ENCODE results near the gene POLR1G. TPM values are rescaled to one million over a fixed set of nuclear protein-coding genes. Genes with fewer than 3 reads are reported as not detected.
"Not testable (repeated sequence)": the region's sequence is repeated elsewhere in the genome, so short reads cannot be mapped to it uniquely, and the experiment has no call there.

POLR1G gene
- total and polyA plus RNA-seq, 2 experiments from 2014 or later = 6.0 to 17.8 TPM

DNA sequence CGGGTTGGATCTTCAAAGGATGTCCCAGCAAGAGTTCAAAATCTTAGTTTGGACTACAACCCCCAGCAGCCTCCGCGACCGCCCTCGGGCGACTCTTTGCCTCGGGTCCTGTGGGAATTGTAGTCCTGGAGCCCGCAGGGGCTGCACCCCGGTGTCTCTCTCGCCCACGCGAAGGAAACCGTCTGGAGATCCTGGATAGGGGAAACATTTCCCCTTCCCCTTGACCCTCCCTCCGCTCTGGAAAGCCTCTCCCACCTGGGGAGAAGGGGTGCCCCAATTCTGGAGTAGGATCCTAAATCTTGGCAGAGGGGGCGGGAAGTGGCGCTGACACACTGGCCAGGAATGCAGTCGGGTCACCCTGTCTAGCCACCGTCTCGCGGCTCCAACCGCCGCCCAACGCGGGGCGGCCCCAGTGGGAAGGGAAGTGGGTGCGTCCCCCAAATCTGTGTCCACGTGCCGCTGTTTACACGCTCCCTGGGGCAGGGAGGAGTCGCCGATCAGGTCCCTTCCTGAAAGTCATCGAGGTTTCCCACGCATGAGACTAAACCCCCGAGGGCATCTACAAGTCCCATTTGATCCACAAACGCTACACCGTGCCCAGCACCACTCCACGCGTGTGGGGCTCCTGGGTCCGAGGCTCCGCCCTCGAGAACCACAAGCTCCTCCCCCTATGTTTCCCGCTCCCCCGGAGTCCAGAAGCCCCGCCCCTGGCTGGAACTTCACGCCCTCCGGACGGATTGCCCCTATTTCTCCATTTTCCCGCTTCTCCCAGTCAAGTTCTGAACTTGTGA, 814 bp upstream of the POLR1G start:
- no peaks in the 10 kb centered on the region for H3K9me3 ChIP-seq (ENCODE audit: low read depth)
- peak overlapping the region; percentile 71 for H3K4me3 ChIP-seq
- peak; percentile 91 to 92 for DNase-seq (ENCODE audit: low read depth in 1 of 2, low spot score in 1 of 2)
- TF ChIP-seq, protein P1, sequence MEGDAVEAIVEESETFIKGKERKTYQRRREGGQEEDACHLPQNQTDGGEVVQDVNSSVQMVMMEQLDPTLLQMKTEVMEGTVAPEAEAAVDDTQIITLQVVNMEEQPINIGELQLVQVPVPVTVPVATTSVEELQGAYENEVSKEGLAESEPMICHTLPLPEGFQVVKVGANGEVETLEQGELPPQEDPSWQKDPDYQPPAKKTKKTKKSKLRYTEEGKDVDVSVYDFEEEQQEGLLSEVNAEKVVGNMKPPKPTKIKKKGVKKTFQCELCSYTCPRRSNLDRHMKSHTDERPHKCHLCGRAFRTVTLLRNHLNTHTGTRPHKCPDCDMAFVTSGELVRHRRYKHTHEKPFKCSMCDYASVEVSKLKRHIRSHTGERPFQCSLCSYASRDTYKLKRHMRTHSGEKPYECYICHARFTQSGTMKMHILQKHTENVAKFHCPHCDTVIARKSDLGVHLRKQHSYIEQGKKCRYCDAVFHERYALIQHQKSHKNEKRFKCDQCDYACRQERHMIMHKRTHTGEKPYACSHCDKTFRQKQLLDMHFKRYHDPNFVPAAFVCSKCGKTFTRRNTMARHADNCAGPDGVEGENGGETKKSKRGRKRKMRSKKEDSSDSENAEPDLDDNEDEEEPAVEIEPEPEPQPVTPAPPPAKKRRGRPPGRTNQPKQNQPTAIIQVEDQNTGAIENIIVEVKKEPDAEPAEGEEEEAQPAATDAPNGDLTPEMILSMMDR (IDR thresholded peaks at IDR 0.05; ENCODE audit: low read depth, low read length) = no peak
- no peaks in the 10 kb centered on the region for H3K27me3 ChIP-seq
- no peaks in the 10 kb centered on the region for H3K36me3 ChIP-seq
- H3K27ac ChIP-seq = peak overlapping the region; percentile 97
- H3K4me1 ChIP-seq (ENCODE audit: low read depth) = peaks cover 14% of the 10 kb centered on the region

DNA sequence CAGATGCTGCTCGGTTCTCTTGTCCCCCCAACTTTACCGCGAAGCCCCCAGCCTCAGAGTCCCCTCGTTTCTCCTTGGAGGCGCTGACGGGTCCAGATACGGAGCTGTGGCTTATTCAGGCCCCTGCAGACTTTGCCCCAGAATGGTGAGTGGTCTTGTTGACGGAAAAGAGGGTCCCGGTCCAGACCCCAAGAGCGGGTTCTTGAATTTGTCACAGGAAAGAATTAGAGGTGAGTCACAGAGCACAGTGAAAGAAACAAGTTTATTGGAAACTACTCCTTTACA, 589 bp downstream of the POLR1G start:
- no peak for DNase-seq (ENCODE audit: low read depth in 1 of 2, low spot score in 1 of 2)
- peak overlapping the region; percentile 71 for H3K4me3 ChIP-seq
- H3K4me1 ChIP-seq (ENCODE audit: low read depth) = peaks cover 14% of the 10 kb centered on the region
- no peaks in the 10 kb centered on the region for H3K36me3 ChIP-seq
- no peaks in the 10 kb centered on the region for H3K9me3 ChIP-seq (ENCODE audit: low read depth)
- no peak overlapping the region for H3K27ac ChIP-seq
- TF ChIP-seq, protein P1 (IDR thresholded peaks at IDR 0.05; ENCODE audit: low read depth, low read length) = no peak
- H3K27me3 ChIP-seq = no peaks in the 10 kb centered on the region

DNA sequence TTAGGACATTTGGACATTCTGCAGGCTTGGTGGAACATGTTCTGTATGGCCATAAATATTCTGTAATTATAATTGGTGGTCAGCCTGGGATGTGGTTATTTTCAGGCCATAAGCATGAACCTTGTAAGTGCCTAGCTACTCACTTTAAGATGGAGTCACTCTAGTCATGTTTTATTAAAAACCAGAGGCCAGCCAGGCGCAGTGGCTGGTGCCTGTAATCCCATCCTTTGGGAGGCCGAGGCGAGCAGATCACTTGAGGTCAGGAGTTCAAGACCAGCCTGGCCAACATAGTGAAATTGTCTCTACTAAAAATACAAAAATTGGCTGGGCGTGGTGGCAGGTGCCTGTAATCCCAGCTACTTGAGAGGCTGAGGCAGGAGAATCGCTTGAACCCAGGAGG, 1.1 kb downstream of the POLR1G start:
- not testable (repeated sequence) for H3K4me3 ChIP-seq; H3K27me3 ChIP-seq; H3K36me3 ChIP-seq; DNase-seq (ENCODE audit: low read depth in 1 of 2, low spot score in 1 of 2); H3K27ac ChIP-seq; H3K9me3 ChIP-seq (ENCODE audit: low read depth)
- peaks cover 14% of the 10 kb centered on the region for H3K4me1 ChIP-seq (ENCODE audit: low read depth)

DNA sequence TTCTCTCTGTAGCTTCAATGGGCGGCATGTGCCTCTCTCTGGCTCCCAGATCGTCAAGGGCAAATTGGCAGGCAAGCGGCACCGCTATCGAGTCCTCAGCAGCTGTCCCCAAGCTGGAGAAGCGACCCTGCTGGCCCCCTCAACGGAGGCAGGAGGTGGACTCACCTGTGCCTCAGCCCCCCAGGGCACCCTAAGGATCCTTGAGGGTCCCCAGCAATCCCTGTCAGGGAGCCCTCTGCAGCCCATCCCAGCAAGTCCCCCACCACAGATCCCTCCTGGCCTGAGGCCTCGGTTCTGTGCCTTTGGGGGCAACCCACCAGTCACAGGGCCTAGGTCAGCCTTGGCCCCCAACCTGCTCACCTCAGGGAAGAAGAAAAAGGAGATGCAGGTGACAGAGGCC, 1.7 kb downstream of the POLR1G start:
- Histone ChIP-seq H3K36me3 (no peaks in the 10 kb centered on the region), H3K9me3 (ENCODE audit: low read depth) (no peaks in the 10 kb centered on the region), H3K27me3 (no peaks in the 10 kb centered on the region), H3K27ac (no peak overlapping the region), H3K4me1 (ENCODE audit: low read depth) (peaks cover 8% of the 10 kb centered on the region), H3K4me3 (no peak overlapping the region)
- TF ChIP-seq, protein P1 (IDR thresholded peaks at IDR 0.05; ENCODE audit: low read depth, low read length) = no peak
- DNase-seq (ENCODE audit: low read depth in 1 of 2, low spot score in 1 of 2) = no peak

DNA sequence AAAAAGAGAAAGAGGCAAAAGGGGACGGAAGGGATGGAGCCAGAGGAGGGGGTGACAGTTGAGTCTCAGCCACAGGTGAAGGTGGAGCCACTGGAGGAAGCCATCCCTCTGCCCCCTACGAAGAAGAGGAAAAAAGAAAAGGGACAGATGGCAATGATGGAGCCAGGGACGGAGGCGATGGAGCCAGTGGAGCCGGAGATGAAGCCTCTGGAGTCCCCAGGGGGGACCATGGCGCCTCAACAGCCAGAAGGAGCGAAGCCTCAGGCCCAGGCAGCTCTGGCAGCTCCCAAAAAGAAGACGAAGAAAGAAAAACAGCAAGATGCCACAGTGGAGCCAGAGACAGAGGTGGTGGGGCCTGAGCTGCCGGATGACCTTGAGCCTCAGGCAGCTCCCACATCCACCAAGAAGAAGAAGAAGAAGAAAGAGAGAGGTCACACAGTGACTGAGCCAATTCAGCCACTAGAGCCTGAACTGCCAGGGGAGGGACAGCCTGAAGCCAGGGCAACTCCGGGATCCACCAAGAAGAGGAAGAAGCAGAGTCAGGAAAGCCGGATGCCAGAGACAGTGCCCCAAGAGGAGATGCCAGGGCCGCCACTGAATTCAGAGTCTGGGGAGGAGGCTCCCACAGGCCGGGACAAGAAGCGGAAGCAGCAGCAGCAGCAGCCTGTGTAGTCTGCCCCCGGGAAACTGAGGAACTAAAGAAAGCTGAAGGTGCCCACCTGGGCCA, 2.5 kb downstream of the POLR1G start:
- TF ChIP-seq, protein P1 (IDR thresholded peaks at IDR 0.05; ENCODE audit: low read depth, low read length) = no peak
- no peaks in the 10 kb centered on the region for H3K9me3 ChIP-seq (ENCODE audit: low read depth)
- peaks cover 5% of the 10 kb centered on the region for H3K36me3 ChIP-seq
- H3K27ac ChIP-seq = no peak overlapping the region
- no peaks in the 10 kb centered on the region for H3K4me1 ChIP-seq (ENCODE audit: low read depth)
- H3K4me3 ChIP-seq = no peak overlapping the region
- DNase-seq (ENCODE audit: low read depth in 1 of 2, low spot score in 1 of 2) = no peak
- no peaks in the 10 kb centered on the region for H3K27me3 ChIP-seq

DNA sequence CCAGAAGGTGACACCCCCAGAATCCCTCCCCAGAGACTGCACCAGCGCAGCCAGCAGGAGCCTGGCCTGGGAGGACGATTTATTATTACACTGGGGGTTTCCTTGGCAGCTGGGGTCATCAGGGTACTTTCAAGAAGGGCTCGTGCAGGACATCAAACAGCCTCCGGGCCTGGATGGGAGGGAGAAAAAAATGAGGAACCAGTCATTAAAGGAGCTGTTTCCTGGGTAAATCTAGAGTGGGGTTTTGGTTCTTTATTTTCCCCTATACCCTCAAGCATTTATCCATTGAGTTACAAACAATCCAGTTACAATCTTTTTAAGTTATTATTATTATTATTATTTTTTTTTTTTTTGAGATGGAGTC, 3.1 kb downstream of the POLR1G start:
- no peak for DNase-seq (ENCODE audit: low read depth in 1 of 2, low spot score in 1 of 2)
- Histone ChIP-seq H3K36me3 (peaks cover 9% of the 10 kb centered on the region), H3K4me3 (no peak overlapping the region), H3K4me1 (ENCODE audit: low read depth) (no peaks in the 10 kb centered on the region), H3K27me3 (no peaks in the 10 kb centered on the region), H3K9me3 (ENCODE audit: low read depth) (no peaks in the 10 kb centered on the region), H3K27ac (no peak overlapping the region)
- TF ChIP-seq, protein P1 (IDR thresholded peaks at IDR 0.05; ENCODE audit: low read depth, low read length) = no peak

DNA sequence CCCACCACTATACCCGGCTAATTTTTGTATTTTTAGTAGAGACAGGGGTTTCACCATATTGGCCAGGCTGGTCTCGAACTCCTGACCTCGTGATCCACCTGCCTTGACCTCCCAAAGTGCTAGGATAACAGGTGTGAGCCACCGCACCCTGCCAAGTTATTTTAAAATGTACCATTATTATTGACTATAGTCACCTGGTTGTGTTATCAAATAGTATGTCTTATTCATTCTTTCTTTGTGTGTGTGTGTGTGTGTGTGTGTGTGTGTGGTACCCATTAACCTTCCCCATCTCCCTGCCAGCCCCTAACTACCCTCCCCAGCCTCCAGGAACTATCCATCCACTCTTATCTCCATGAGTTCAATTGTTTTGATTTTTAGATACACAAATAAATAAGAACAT, 3.9 kb downstream of the POLR1G start:
- not testable (repeated sequence) for H3K36me3 ChIP-seq; H3K27ac ChIP-seq; DNase-seq (ENCODE audit: low read depth in 1 of 2, low spot score in 1 of 2); H3K27me3 ChIP-seq; H3K4me1 ChIP-seq (ENCODE audit: low read depth); H3K4me3 ChIP-seq; H3K9me3 ChIP-seq (ENCODE audit: low read depth)
